ENCODE measurements around the gene PPP1R17.

DNA sequence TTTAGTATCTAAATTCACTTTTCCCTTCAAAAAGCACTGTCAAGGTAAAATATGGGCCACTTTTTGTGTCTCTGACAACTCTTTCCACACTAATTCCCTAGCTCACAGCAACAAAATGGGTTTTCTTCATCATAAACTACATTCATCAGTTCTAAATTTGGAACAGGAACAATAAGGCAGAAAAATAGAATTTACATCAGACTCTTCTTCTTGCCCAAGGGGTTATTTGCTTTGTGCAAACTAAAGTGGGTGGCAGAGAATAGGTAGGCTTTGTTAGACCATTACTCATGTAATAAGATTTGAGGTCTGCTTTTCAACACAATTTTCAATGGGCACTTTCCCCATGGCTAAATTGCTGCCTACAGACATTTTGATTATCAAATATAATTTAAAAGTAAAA, 17.6 kb upstream of the PPP1R17 start:
- TF ChIP-seq ZNF672 (CRISPR knock-in tag; IDR thresholded peaks at IDR 0.05) = no peak
- TF ChIP-seq NFYB (CRISPR knock-in tag; IDR thresholded peaks at IDR 0.05) = no peak
- TF ChIP-seq ZNF549 (CRISPR knock-in tag; IDR thresholded peaks at IDR 0.05) = no peak
- TF ChIP-seq HNRNPUL1 (IDR thresholded peaks at IDR 0.05; ENCODE audit: low read depth, low read length) = no peak
- TF ChIP-seq TAF1 (CRISPR knock-in tag; IDR thresholded peaks at IDR 0.05) = no peak
- no peak for TF ChIP-seq KAT7 (CRISPR knock-in tag; IDR thresholded peaks at IDR 0.05; ENCODE audit: borderline replicate concordance)
- no peak for TF ChIP-seq ZC3H13 (CRISPR knock-in tag; IDR thresholded peaks at IDR 0.05)
